KOPT-K1 (cell line): ENCODE data around the gene FXYD5.

Experiments used
- H3K27ac ChIP-seq: fragments of 200-600 bp; sonication (generic); 2 replicates; pipeline ENCODE4 v1.5.1; 2016; ENCODE audit warnings: antibody characterized with exemption, mild to moderate bottlenecking, low read depth, low read length; ENCODE audit not compliant: poor library complexity, severe bottlenecking
- H3K36me3 ChIP-seq: fragments of 200-600 bp; sonication (generic); 2 replicates; pipeline ENCODE4 v1.5.1; 2017; ENCODE audit warnings: antibody characterized with exemption, mild to moderate bottlenecking, low read length, moderate library complexity; ENCODE audit not compliant: insufficient read depth
- H3K9me3 ChIP-seq: fragments of 200-600 bp; sonication (generic); 2 replicates; pipeline ENCODE4 v1.5.1; 2017; ENCODE audit warnings: antibody characterized with exemption, low read length, mild to moderate bottlenecking; ENCODE audit not compliant: insufficient read depth, poor library complexity, severe bottlenecking

The FXYD5 gene

DNA sequence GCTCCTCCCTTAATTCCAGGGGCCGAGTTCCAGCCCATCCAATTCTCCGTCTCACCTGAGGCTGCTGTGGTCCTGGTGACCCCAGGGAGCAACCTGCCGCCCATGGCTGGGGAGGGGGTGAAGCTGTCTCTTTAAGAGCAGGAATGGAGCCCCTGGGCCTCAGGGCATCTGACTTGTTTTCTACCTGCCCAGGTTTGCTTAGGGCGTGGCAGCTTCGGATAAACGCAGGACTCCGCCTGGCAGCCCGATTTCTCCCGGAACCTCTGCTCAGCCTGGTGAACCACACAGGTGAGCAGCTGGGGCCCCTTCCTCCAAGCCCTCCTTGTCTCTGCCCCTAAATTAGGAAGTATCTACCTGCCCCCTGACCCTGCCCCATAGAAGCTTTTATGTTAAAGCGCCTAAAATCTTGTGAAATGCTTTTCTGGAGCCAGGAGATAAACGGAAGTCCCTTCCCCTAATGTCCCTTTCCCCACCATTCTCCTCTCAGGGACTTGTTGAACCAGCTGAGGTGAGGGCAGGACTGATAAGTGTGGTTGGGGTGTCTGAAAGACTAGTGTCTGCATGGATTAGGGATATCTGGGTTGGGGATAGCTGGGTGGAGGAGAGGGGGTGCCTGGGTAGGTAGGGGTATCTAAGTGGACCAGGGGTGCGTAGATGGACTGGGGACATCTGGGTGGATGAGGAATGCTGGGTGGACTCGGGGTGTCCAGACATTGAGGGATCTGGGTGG is 38.3 kb upstream of the FXYD5 start:
- H3K36me3 ChIP-seq: no peaks in the 10 kb centered on the region
- H3K9me3 ChIP-seq: no peaks in the 10 kb centered on the region
- no peak overlapping the region for H3K27ac ChIP-seq

DNA sequence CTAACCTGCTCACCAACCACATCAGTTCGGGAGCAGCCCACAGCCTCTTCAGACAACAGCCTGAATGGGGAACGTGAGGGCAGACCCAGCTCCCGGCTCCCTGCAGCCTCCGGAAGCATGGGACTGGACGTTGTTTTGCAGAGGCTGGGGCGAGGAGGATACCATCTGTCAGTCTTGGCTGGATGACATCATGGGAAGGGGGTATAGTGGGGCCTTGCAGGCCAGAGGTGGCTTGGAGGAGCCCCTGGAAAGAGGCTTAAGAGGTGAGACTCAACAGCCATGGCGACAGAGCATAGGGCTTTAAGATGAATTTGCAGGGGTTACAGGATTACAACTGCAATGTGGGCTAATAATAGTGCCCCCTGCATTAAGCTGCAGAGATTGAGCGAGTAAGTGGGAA is 37.4 kb upstream of the FXYD5 start:
- H3K36me3 ChIP-seq: no peaks in the 10 kb centered on the region
- no peaks in the 10 kb centered on the region for H3K9me3 ChIP-seq
- H3K27ac ChIP-seq: no peak overlapping the region

DNA sequence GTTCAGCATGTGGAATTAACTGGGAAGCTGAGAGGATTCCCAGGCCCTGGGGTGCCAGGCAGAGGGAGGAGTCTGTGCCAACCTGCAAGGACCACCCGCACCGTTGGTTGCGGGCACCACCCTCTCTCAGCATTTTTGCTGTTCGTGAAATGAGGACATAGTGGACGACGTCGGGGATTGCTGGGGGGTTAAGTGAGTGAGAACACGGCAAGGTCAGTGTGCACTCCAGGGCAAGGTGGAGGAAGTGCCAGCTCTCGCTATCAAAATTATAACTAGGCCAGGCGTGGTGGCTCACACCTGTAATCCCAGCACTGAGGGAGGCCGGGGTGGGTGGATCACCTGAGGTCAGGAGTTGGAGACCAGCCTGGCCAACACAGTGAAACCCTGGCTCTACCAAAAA is 36.7 kb upstream of the FXYD5 start:
- Histone ChIP-seq H3K27ac (no peak overlapping the region), H3K9me3 (no peaks in the 10 kb centered on the region), H3K36me3 (no peaks in the 10 kb centered on the region)

DNA sequence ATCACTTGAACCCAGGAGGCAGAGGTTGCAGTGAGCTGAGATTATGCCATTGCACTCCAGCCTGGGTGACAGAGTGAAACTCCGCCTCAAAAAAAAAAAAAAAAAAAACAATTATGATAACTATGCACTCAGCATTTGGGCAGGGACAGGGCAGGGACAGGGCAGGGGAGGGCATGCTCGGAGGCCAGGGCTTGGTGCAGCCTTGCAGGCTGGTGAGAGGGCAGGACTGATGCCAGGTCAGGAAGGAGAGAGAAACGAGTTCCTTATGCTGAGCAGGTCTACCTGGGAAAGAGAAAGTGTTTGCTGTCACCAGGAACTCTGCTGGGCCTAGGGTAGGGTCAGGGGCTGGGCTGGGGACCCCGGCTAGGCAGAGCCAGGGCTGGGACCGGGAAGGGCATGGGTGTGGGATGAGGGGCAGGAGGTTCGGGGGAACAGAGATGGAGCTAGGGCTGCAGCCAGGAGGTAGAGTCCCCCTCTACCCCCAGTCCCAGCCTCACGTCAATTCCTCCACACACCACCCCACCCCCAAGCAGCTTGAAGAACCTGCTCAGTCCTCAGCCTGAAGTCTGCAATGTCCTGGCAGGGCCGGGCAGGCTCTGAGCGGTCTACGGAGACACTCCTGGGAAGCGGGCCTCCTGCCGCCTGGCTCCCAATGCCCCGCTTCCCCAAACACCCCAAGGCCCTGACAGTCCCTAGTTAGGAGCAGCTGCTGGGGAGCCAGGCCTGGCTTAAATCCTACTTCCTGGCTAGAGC is 36.1 kb upstream of the FXYD5 start:
- Histone ChIP-seq H3K36me3 (no peaks in the 10 kb centered on the region), H3K27ac (no peak overlapping the region), H3K9me3 (no peaks in the 10 kb centered on the region)

DNA sequence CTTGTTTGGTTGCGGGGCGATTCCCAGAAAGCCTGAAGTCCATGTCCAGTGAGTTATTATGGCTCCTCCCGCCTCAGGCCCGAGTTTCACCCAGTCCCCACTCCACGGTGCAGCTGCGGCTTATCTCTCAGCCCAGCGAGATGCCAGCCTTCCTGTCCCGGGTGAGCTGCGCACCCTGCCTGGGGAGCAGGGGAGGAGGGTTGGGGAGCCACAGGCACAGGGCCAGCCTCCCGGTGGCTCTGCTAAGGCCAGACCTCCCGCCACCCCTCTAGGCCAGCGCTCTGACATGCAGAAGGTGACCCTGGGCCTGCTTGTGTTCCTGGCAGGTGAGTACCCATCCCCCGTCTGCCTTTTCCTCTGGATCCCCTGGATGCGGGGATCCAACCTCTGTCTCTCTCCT is 35.4 kb upstream of the FXYD5 start:
- H3K9me3 ChIP-seq: no peaks in the 10 kb centered on the region
- H3K27ac ChIP-seq: no peak overlapping the region
- no peaks in the 10 kb centered on the region for H3K36me3 ChIP-seq

DNA sequence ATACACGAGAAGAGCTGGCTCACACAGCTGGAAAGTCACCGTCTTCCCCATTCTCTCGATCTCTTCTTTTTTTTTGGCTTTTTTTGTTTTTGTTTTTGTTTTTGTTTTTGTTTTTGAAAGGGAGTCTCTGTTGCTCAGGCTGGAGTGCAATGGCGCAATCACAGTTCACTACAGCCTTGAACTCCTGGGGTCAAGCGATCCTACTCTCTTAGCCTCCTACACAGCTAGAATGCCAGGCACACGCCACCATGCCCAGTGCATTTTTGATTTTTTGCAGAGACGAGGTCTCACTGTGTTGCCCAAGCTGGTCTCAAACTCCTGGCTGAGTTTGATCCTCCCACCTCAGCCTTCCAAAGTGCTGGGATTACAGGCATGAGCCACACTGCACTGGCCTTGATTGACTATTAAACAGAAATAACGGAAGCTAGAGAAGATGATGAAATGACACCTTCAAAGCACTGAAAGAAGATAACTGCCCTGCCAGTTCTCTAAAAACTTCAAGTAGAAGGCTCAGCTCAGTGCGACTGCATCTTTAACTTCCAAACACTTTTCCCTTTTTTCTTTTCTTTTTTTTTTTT is 34.9 kb upstream of the FXYD5 start:
- Histone ChIP-seq H3K9me3 (no peaks in the 10 kb centered on the region), H3K27ac (no peak overlapping the region), H3K36me3 (no peaks in the 10 kb centered on the region)

DNA sequence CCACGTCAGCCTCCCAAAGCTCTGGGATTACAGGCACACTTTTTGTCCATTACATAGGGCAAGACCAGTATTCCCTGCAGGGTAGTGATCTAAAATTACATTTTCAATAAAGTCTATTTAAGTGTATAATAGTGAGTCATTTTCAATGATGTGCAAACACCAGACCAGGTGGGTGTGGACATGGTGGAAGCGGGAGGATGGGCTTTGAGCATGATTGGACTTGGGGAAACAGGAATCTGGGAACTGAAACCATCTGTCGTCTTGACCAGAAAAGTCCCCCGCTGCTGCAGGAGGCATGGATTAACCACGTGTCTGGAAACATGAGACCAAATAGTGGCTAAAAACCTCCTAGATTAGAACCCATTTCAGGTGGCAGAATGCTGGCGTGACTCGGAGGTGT is 34.0 kb upstream of the FXYD5 start:
- H3K36me3 ChIP-seq: no peaks in the 10 kb centered on the region
- no peaks in the 10 kb centered on the region for H3K9me3 ChIP-seq
- H3K27ac ChIP-seq: no peak overlapping the region

DNA sequence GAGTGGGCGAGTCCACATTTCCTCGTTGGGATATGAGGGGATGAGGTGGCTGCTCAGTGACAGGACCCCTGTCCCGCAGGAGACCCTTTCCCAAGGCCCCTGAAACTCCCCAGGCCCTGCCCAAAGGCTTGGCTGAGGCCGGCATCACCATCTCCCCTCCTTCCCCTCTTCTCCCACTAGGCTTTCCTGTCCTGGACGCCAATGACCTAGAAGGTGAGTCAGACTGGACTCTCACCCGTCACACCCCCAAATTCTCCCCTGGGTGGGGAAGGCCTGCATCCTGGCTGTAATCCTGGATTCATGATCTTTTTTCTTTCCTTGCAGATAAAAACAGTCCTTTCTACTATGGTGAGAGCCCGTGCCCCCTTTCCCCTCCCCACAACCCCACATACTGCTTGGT is 33.6 kb upstream of the FXYD5 start:
- Histone ChIP-seq H3K36me3 (no peaks in the 10 kb centered on the region), H3K9me3 (no peaks in the 10 kb centered on the region), H3K27ac (no peak overlapping the region)

DNA sequence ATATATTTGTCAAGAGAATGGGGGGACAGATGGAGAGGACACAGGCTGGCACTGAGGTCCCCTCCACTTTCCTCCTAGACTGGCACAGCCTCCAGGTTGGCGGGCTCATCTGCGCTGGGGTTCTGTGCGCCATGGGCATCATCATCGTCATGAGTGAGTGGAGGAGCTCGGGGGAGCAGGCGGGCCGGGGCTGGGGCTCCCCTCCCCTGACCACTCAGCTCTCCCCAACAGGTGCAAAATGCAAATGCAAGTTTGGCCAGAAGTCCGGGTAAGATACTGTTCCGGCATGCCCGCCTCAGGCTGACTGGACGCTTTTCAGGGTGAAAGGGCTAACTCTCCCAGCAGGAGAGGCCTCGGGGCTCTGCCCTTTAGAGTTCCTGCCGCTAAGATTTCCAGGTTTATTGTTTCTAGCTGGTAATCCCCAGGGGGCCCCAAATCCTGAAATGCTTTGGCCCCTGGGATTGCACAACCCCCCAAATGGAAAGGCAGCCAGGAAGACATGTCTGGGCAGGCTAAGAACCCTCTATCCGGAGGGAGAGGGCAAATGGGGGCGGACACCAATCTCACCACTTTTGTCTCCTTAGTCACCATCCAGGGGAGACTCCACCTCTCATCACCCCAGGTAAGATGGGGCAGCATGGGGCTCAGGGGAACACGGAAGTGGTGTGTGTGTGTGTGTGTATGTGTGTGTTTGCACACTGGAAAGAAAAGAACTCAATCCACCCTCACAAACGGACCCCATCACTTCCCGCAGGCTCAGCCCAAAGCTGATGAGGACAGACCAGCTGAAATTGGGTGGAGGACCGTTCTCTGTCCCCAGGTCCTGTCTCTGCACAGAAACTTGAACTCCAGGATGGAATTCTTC is 31.6 kb upstream of the FXYD5 start:
- Histone ChIP-seq H3K36me3 (no peaks in the 10 kb centered on the region), H3K9me3 (no peaks in the 10 kb centered on the region), H3K27ac (no peak overlapping the region)

DNA sequence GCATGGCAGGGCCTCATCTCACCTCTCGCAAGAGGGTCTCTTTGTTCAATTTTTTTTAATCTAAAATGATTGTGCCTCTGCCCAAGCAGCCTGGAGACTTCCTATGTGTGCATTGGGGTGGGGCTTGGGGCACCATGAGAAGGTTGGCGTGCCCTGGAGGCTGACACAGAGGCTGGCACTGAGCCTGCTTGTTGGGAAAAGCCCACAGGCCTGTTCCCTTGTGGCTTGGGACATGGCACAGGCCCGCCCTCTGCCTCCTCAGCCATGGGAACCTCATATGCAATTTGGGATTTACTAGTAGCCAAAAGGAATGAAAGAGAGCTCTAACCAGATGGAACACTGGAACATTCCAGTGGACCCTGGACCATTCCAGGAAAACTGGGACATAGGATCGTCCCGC is 31.0 kb upstream of the FXYD5 start:
- no peak overlapping the region for H3K27ac ChIP-seq
- no peaks in the 10 kb centered on the region for H3K36me3 ChIP-seq
- H3K9me3 ChIP-seq: no peaks in the 10 kb centered on the region

DNA sequence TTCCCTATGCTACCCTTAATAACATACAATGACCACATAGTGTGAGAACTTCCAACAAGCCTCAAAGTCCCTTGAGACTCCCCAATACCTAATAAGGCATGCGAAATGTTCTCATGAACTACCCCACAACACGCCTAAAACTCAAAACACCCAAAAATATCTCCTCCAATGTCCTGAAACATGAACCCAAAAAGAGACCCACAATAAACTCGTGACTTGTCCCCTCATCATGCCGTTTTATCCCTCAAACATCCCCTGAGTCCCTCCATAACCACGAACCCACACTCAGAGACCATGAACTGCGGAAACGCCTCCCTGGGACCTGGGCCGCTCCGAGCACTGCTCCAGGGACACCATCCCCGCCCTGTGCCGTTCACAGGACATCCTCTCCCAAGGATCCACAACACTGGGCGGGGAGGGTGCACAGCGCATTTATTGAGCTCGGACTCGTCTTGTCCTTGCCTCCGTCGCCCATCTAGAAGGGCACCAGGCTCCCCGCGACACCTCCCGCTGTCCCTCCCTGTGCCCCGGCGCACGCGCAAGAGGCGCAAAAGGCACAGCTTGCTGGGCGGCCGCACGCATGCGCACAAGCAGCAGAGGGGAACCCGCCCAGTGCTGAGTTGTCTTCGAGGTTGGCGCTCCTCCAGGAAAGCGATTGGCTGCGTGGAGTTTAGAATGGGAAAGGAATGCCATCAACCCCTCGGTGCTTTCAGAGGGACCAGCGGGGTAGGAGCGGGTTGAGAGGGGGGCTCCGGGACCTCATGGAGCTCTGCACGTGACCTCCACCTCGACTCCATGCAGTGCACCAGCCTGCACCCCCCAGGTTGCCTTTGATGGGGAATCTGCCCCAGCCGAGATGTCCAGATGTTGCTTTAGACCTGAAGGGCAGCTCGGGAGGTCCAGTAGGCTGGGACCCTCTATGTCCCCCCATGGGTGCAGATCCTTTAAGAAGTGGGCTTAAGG is 30.2 kb upstream of the FXYD5 start:
- Histone ChIP-seq H3K27ac (peak overlapping the region; percentile 39), H3K9me3 (no peaks in the 10 kb centered on the region), H3K36me3 (no peaks in the 10 kb centered on the region)

DNA sequence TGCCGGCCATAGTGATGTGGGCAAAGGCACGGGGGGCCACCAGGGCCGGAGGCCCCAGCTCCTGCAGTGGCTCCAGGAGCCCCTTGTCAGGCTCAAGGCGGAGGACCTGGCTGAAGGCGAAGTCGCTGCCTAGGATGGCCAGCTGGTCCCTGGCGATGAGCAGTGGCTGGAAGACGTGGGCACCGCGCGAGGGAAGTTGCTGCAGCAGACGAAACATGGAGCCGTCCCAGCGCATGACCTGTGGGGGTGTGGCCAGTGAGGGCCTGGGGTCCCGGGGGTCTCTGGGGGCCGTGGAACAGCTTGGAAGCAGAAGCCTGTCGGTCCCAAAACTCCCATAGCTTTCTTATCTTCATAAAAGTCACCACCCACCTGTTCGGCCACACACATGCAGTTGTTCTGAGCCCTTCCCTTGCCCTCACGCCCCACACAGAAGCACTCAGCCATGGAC is 29.2 kb upstream of the FXYD5 start:
- Histone ChIP-seq H3K9me3 (no peaks in the 10 kb centered on the region), H3K36me3 (no peaks in the 10 kb centered on the region), H3K27ac (peak overlapping the region; percentile 39)

DNA sequence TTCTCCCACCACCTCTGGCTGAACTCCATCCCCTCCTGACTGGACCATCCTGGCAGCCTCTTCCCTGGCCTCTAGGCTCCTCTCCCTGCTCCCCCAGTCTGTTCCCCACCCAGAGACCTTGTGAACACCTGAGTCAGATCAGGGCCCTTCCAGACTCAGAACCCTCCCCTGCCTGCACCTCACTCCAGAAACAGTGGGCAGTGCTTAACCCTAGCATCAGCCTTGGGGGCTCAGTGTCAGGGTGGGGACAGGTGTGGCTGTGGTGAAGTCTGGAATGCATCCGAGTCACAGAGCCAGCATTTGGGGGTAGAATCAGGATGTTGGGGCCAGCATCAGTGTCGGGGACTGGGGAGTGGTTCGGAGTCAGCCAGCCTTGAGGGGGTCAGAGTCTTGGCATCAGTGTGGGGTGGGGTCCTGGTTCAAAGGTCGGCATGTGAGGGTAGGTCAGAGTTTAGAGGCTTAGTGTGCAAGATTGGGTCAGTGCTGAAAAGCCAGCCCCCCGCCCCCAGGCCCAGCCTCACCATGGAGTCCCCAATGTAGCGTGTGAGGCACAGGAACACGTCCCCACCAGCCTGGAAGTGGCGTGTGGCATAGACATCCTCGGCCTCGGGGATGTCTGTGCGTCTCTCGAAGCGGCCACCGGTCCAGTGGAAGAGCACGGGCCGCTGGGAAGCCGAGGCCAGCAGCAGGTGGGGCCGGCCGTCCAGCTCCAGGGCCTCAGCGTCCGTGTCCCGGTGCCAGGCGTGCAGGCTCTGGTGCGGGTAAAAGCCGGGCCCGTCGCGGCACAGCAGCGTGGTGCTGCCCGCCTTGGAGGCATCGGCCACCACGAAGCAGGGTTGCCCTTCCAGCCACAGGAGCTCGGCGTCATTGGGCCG is 28.5 kb upstream of the FXYD5 start:
- Histone ChIP-seq H3K27ac (no peak overlapping the region), H3K9me3 (no peaks in the 10 kb centered on the region), H3K36me3 (no peaks in the 10 kb centered on the region)
